ENCODE results near the gene MYL4. TPM values are rescaled to one million over a fixed set of nuclear protein-coding genes. Genes with fewer than 3 reads are reported as not detected.

The MYL4 gene
- total and polyA plus RNA-seq, 2 donors (not counting 3 experiments of a cell fraction or from before 2014, with no cell fraction given), result 2.0 to 2.1 TPM

DNA sequence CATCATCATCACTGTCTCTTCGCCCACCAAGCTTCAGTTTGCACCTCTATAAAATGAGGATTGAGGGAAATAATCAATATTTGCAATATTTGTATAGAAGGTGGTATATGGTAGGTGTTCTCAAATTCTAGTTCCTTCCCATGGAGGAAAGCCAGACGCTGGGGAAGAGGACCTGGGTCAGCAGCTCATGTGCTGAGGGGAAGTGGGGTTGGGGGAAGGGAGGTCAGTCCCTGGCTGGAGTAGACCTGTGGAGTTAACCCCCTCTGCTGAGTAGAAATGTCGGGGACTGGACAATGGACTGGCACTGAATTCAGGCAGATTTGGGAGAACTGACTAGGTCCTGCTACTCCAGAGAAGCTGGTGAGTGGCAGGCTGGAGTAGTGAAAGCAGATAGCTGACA lies 31.7 kb downstream of the MYL4 start:
- H3K4me1 ChIP-seq (ENCODE audit: control insufficient read depth, extremely low read depth, insufficient read depth, low read length), result peaks cover 24% of the 10 kb centered on the region
- peak overlapping the region; percentile 68 for H3K9ac ChIP-seq (replicated peaks; ENCODE audit: extremely low read depth, insufficient read depth, low read length)
- TF ChIP-seq, protein P1, sequence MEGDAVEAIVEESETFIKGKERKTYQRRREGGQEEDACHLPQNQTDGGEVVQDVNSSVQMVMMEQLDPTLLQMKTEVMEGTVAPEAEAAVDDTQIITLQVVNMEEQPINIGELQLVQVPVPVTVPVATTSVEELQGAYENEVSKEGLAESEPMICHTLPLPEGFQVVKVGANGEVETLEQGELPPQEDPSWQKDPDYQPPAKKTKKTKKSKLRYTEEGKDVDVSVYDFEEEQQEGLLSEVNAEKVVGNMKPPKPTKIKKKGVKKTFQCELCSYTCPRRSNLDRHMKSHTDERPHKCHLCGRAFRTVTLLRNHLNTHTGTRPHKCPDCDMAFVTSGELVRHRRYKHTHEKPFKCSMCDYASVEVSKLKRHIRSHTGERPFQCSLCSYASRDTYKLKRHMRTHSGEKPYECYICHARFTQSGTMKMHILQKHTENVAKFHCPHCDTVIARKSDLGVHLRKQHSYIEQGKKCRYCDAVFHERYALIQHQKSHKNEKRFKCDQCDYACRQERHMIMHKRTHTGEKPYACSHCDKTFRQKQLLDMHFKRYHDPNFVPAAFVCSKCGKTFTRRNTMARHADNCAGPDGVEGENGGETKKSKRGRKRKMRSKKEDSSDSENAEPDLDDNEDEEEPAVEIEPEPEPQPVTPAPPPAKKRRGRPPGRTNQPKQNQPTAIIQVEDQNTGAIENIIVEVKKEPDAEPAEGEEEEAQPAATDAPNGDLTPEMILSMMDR (IDR thresholded peaks at IDR 0.05; ENCODE audit: extremely low read depth in 1 of 2, insufficient read depth in 1 of 2, low read depth in 1 of 2, low read length in 2 of 2), result no peak
- TF ChIP-seq FOS (IDR thresholded peaks at IDR 0.05; ENCODE audit: borderline replicate concordance, insufficient read depth, low read length) (no peak), EZH2 (IDR thresholded peaks at IDR 0.05; ENCODE audit: borderline replicate concordance, low read depth, low read length, severe bottlenecking) (no peak), GATA2 (IDR thresholded peaks at IDR 0.05; ENCODE audit: insufficient read depth, insufficient read length, low read depth, low read length) (no peak), MYC (IDR thresholded peaks at IDR 0.05; ENCODE audit: low read depth, low read length) (no peak), POLR2AphosphoS5 (IDR thresholded peaks at IDR 0.05; ENCODE audit: insufficient read depth, low read depth, low read length) (no peak), JUN (IDR thresholded peaks at IDR 0.05; ENCODE audit: borderline replicate concordance, insufficient read depth, insufficient read length, low read depth) (no peak), POLR2A (IDR thresholded peaks at IDR 0.05; ENCODE audit: low read depth, low read length) (no peak)
- TF ChIP-seq, protein P2, sequence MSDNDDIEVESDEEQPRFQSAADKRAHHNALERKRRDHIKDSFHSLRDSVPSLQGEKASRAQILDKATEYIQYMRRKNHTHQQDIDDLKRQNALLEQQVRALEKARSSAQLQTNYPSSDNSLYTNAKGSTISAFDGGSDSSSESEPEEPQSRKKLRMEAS (IDR thresholded peaks at IDR 0.05; ENCODE audit: insufficient read depth, insufficient read length), result no peak
- peak overlapping the region; percentile 61 for H3K4me2 ChIP-seq (ENCODE audit: insufficient read depth, low read length)
- H3K79me2 ChIP-seq (ENCODE audit: control insufficient read depth, insufficient read depth, low read length), result no peaks in the 10 kb centered on the region
- H3K27me3 ChIP-seq (ENCODE audit: control insufficient read depth in 2 of 2, insufficient read depth in 2 of 2, low read length in 2 of 2), result no peaks in the 10 kb centered on the region
- no peaks in the 10 kb centered on the region for H3K9me1 ChIP-seq (replicated peaks; ENCODE audit: control insufficient read depth, extremely low read depth, insufficient read depth, low read length)
- ChIA-PET CTCF (interaction anchor here (0.9 to 3.5 kb wide), 12 partner anchors 9 to 375 kb away, joined by 3 to 53 read pairs (median 4); no protein-coding TSS in a partner anchor), POLR2A (interaction anchor here (1.1 to 1.5 kb wide), 3 partner anchors 11 to 75 kb away, joined by 3 to 8 read pairs (median 7); no protein-coding TSS in a partner anchor)
- H3K9me3 ChIP-seq (replicated peaks; ENCODE audit: control insufficient read depth, insufficient read depth, low read length), result no peaks in the 10 kb centered on the region
- intact Hi-C loops (cut with micrococcal nuclease) (loop anchor here (1.0 kb wide), 7 partner anchors 11 to 74 kb away; partner anchors contain the start of gene ITGB3), dilution Hi-C loops (cut with MboI; ENCODE audit: extremely low pct_ligation_motif_present, low sequenced_read_pairs) (no loop called here)
- H4K20me1 ChIP-seq (replicated peaks; ENCODE audit: control insufficient read depth, extremely low read depth, insufficient read depth, low read length), result no peaks in the 10 kb centered on the region
- H2AFZ ChIP-seq (ENCODE audit: low read depth, low read length), result peak overlapping the region; percentile 19
- no peak overlapping the region for H3K4me3 ChIP-seq (replicated peaks in 1 of 3; ENCODE audit: insufficient read depth in 1 of 3, low read depth in 1 of 3, low read length in 3 of 3)
- peak overlapping the region; percentile 100 for H3K27ac ChIP-seq (ENCODE audit: insufficient read depth, low read depth, low read length)
- H3K36me3 ChIP-seq (ENCODE audit: control insufficient read depth in 2 of 2, extremely low read depth in 1 of 2, insufficient read depth in 2 of 2, low read length in 2 of 2), result no peaks in the 10 kb centered on the region
- DNase-seq (ENCODE audit: low read depth, low spot score) (peak; percentile 36), FAIRE-seq (no peak)
- BruUV-seq (replicated peaks), result no TSS peak

Data from endothelial cell of umbilical vein (primary cell).